Measurements from ENCODE around the gene CASP7. TPM values are rescaled to one million over a fixed set of nuclear protein-coding genes. Genes with fewer than 3 reads are reported as not detected.
A peak's percentile ranks its signal among the peaks of the same experiment; 100 is the strongest.

Gene CASP7
- total and polyA plus RNA-seq, 10 of the 15 experiments (the other 5 are each of a cell fraction or from before 2014, with no cell fraction given), result 23.7 to 34.4 (median 28.7) TPM

- no peak for TF ChIP-seq POLR2AphosphoS2 (IDR thresholded peaks at IDR 0.05; ENCODE audit: low read depth, low read length)
- TF ChIP-seq ZNF687 (IDR thresholded peaks at IDR 0.05), result no peak; the same call in 1 of the 2 replicates
- TF ChIP-seq MEF2B (IDR thresholded peaks at IDR 0.05; ENCODE audit: partially characterized antibody, poor library complexity, severe bottlenecking), result peak; percentile 81
- no peak for TF ChIP-seq ZBTB4 (CRISPR knock-in tag; IDR thresholded peaks at IDR 0.05)
Measured at GRCh38 chr10:113681533-113682470, 2.1 kb downstream of the CASP7 start (continued).
